GM19395 (cell line): ENCODE measurements around the gene SLC13A3.

Source experiments
- ATAC-seq: cut with Tn5 transposase; IDR thresholded peaks from one replicate; pipeline ENCODE4 v1.9.1; 2021; ENCODE audit warnings: mild to moderate bottlenecking, moderate library complexity; ENCODE audit not compliant: unreplicated experiment

SLC13A3 gene

GRCh38 chr20:46606817-46607190 lies 44.5 kb downstream of the SLC13A3 start:
- no peak for ATAC-seq

GRCh38 chr20:46605978-46606816 lies 45.1 kb downstream of the SLC13A3 start:
- ATAC-seq = no peak

GRCh38 chr20:46605181-46605580 lies 46.1 kb downstream of the SLC13A3 start:
- ATAC-seq = no peak

- no peak for ATAC-seq
Observed at GRCh38 chr20:46604551-46605133, 46.6 kb downstream of the SLC13A3 start.

- ATAC-seq = no peak
Observed at GRCh38 chr20:46602429-46602828, 48.8 kb downstream of the SLC13A3 start.

GRCh38 chr20:46601603-46602122 lies 49.6 kb downstream of the SLC13A3 start:
- no peak for ATAC-seq

- ATAC-seq = no peak
Observed at GRCh38 chr20:46600286-46600752, 50.9 kb downstream of the SLC13A3 start.

- ATAC-seq = no peak
Observed at GRCh38 chr20:46599227-46599987, 51.9 kb downstream of the SLC13A3 start.

GRCh38 chr20:46595933-46596332 lies 55.3 kb downstream of the SLC13A3 start:
- no peak for ATAC-seq

GRCh38 chr20:46594725-46595124 lies 56.5 kb downstream of the SLC13A3 start:
- no peak for ATAC-seq

GRCh38 chr20:46592580-46593362 lies 58.5 kb downstream of the SLC13A3 start:
- ATAC-seq = no peak

- ATAC-seq = no peak
Observed at GRCh38 chr20:46590443-46590842, 60.8 kb downstream of the SLC13A3 start.

GRCh38 chr20:46588532-46589511 lies 62.4 kb downstream of the SLC13A3 start:
- ATAC-seq = no peak

GRCh38 chr20:46587986-46588385 lies 63.3 kb downstream of the SLC13A3 start:
- ATAC-seq = no peak

GRCh38 chr20:46586724-46587123 lies 64.5 kb downstream of the SLC13A3 start:
- ATAC-seq = no peak

- ATAC-seq = no peak
Observed at GRCh38 chr20:46584508-46584907, 66.8 kb downstream of the SLC13A3 start.

GRCh38 chr20:46583411-46584214 lies 67.6 kb downstream of the SLC13A3 start:
- no peak for ATAC-seq

- ATAC-seq = no peak
Observed at GRCh38 chr20:46582648-46583047, 68.6 kb downstream of the SLC13A3 start.

- ATAC-seq = no peak
Observed at GRCh38 chr20:46581391-46581790, 69.9 kb downstream of the SLC13A3 start.
